Kidney capillary endothelial cell (primary cell): ENCODE measurements around the gene PLA1A.
"Not testable (repeated sequence)": the region's sequence is repeated elsewhere in the genome, so short reads cannot be mapped to it uniquely, and the experiment has no call there.

Experiments
- DNase-seq: peaks from one replicate; pipeline ENCODE4 v3.0.0-alpha.2; 2018; ENCODE audit warnings: low spot score

The PLA1A gene

GRCh38 chr3:119664370-119664769 lies 66.7 kb downstream of the PLA1A start:
- no peak for DNase-seq

- DNase-seq: no peak
These were observed 67.2 kb downstream of the PLA1A start for GRCh38 chr3:119664850-119665379.

- no peak for DNase-seq
These were observed 68.4 kb downstream of the PLA1A start for GRCh38 chr3:119665954-119666559.

DNA sequence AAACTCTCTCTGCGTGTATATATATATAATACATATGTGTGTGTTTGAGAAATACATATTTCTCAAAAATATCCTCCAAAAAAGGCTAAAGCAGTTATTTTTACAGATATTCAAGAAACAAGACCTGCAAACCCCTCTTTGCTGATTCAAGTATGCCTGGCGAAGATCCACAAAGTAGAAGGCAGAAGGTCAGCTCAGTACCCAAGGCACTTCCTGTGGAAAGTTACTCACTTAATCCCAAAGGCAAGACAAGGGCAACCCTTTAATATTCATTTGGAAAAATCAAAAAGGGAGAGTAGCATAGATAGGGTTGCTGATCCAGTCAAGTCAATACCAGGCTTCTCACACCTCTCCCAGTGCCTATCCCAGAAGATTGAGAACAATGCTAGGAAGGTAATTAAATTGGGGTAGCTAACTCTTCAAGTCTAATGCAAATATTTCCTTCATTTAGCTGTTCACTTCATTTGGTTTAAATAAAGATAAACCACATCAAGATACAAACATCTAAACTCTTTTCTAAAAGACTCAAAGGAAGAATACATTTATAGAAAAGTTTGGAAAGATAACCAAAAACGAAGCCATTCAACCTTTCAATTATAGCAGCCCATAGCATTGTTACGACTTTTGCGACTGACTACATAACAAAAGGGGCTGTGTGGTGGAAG lies 72.4 kb downstream of the PLA1A start:
- DNase-seq: no peak

DNA sequence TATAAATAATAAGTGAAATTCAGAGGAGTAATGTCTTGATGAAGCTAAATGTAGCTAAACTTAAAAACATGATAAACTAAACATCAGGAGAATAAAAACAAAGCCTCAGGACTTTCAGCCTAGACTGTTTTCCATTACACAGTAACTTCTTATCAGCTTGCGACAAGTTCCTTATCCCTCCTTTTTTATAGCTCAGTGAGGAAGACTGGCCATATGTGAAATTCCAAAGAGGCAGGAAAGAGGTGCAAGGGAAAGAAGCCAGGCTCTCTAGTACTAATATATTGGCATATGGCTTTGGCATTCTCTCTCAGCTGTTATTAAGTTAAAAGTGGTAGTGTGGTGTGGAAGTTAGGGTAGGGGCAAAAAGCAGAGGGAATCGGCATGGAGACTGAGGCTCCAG lies 75.1 kb downstream of the PLA1A start:
- no peak for DNase-seq

DNA sequence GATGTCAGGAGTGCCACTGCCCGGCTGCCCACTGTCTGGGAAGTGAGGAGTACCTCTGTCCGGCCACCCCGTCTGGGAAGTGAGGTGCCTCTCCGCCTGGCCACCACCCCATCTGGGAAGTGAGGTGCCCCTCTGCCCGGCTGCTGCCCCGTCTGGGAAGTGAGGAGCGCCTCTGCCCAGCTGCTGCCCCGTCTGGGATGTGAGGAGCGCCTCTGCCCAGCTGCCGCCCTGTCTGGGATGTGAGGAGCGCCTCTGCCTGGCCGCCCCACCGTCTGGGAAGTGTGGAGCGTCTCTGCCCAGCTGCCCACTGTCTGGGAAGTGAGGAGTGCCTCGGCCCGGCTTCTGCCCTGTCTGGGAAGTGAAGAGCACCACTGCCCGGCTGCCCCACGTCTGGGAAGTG lies 76.2 kb downstream of the PLA1A start:
- DNase-seq: no peak

DNA sequence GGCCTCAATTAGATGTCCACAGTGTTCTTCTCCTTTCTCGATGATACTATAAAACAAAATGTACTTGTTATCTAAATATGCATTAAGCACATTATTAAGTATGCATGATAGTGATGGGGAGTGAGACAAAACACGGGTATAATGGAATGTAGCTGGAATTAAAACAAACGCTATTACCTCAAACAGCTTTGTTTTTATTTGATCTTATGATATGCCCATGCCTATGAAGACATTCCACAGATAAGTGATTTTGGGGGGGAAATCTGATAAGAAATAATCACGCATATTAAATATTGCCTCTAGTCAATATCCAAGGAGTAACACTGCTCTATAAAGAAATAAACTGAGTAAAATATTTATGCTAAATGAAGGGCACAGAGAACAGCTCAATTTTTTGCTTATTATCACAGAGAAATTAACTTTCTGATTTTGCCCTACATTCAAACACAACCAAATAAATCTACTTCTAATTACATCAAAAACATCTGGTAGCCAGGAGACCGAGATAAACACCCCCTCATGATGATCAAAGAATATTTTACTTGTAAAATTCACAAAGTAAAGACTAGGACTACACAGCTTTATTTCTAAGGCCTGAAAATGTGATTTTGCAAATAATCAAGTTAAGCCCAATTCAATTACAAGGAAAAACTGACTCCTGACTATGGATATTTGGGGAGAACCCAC lies 77.6 kb downstream of the PLA1A start:
- DNase-seq: no peak

DNA sequence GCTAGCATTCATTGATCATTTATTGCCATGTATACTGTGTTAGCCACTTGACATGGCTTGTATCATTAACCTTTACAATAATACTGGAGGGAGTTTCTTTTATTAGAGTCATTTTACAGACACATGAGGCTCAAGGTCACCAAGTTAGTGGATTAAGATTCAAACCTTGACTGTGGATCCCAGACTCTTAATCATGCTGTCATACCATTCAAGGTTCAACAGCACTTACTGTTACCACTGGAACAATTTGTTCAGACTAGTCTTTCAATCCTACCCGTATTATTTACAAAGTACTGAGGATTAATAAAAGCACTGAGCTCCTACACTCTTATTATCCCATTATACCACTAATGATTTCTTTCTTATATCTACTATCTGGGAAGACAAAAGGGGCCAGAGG lies 78.3 kb downstream of the PLA1A start:
- no peak for DNase-seq

GRCh38 chr3:119676771-119677640 lies 79.3 kb downstream of the PLA1A start, which contains the start of gene COX17:
Gene COX17, minus strand, starts transcription at chr3:119677406. Its CDS starts 96 bp downstream, at chr3:119677310.
- DNase-seq: peak; percentile 93

DNA sequence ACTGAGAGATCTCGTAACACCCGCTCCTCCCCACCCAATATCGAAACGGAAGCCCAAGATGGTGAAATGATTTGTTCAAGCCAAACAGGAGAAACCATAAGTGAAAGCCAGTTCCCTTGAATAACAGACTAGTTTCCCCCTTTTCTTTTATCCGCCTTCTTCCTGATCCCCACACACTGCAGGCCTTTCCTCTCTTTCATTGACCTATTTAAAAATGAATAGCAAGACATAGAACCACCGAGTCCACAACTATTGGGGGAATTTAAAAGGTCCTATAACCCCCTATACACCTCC lies 79.9 kb downstream of the PLA1A start:
- no peak for DNase-seq

DNA sequence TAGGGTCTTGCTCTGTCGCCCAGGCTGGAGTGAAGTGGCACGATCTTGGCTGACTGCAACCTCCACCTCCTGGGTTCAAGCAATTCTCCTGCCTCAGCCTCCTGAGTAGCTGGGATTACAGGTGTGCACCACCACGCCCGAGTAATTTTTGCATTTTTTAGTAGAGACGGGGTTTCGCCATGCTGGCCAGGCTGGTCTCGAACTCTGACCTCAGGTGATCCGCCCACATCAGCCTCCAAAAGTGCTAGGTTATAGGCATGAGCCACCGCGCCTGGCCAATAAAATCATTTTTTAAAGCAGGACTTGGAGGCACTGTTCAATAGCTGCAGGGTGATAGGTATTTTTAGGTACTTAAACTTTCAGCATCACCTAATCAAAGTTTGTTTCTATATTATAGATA lies 80.5 kb downstream of the PLA1A start:
- DNase-seq: not testable (repeated sequence)
